Eye (tissue), 1 donor: ENCODE measurements around the gene LY6G5B.

Experiments
- DNase-seq: peaks from one replicate; pipeline ENCODE4 v3.0.0-alpha.2; 2015

Gene LY6G5B

GRCh38 chr6:31663126-31663960 lies 6.4 kb upstream of the LY6G5B start:
- no peak for DNase-seq

GRCh38 chr6:31663961-31664789 lies 5.6 kb upstream of the LY6G5B start:
- peak; percentile 27 for DNase-seq

- peak; percentile 96 for DNase-seq
These were observed 4.8 kb upstream of the LY6G5B start, which contains the start of gene GPANK1 for GRCh38 chr6:31664790-31665500. Gene GPANK1, minus strand, starts transcription at chr6:31664997. Its CDS starts 519 bp downstream, at chr6:31664478.

GRCh38 chr6:31665501-31666336 lies 4.1 kb upstream of the LY6G5B start, which contains the start of gene CSNK2B:
Gene CSNK2B, plus strand, starts transcription at chr6:31666080. Its CDS starts 752 bp downstream, at chr6:31666832.
- DNase-seq = peak; percentile 99

DNA sequence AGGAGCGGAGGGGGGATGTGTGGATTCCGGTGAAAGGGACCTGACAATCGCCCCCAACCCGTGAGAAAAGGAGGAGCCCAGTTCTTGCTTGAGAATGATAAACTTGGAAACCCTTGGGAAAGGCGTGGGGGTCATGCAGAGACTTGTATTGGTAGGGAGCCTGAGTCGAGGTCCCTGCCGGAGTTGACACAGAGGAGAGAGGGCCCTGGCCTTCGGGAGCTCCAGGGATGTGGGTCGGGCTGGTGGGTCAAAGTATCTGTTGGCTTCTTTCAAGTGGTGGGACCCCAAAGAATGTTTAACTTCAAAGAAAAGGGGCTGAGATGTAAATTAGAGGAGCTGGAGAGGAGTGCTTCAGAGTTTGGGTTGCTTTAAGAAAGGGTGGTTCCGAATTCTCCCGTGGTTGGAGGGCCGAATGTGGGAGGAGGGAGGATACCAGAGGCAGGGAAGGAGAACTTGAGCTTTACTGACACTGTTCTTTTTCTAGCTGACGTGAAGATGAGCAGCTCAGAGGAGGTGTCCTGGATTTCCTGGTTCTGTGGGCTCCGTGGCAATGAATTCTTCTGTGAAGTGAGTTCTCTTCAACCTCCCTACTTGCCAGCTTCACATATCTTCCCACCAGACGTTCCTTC lies 3.3 kb upstream of the LY6G5B start:
- no peak for DNase-seq

GRCh38 chr6:31676322-31676903 lies 6.6 kb downstream of the LY6G5B start:
- DNase-seq = no peak

DNA sequence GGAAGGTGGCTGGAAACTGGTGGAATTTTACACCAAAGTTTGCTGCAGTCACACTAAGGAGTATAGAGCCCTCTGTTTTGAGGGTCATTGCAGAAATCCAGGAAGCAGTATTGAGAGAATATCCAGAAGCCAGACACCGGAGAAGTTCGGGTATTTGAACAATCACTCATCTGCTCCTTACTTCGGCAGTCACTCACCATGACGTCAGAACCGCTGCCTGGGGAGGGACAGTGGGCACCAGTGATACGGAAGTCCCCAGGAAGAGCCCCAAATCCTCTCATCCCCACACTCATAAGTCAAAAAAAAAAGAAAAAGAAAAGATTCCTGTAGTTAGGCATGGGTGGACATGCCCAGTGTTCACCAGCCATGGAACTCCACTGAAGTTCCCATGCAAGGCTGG lies 7.1 kb downstream of the LY6G5B start:
- no peak for DNase-seq

- DNase-seq = no peak
These were observed 8.2 kb downstream of the LY6G5B start for GRCh38 chr6:31677955-31678354.

DNA sequence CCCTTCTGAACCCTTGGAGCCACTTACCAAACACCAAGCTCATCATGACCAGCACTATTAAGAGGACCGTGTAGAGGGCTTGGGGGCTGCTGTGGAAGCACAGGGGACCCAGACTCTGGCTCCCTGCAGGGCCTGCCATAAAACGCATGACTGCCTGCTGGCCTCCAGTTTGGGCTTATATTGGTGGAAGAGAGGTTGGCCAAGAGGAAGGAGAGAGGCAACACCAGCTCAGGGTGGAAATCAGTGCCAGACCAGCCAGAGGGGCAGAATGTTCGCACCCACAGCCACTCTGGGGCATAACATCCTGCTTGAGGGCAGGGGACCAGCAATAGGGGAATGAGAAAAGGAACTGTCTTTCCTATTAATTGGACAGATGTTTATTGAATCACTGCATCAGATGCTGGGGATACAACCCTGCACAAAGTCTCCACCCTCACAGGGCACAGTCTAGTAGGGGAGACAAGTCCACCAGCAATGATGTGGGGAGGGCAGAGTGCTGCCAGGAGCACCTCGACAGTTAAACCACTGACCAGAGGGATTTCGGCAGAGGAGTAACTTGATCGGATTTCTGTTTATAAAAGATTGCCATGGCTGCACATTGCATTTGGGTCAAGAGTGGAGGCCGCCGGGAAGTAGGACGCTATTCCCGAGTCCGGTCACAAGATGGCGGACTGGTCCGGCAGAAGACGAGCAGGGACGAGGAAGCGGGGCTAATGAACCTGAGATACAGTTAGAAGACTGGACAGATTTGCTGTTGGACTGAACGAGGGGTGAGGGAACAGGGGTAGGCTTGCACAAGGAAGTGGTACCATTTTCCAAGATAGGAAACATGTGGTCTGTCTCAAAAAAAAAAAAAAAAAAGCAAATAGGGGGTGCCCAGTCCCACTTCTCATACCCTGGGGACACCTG lies 10.7 kb downstream of the LY6G5B start, which contains the start of gene LY6G5C:
LY6G5C (minus strand) TSS at position 842 of the 909 bp plus-strand sequence; CDS start at position 148, 694 bp downstream.
- DNase-seq = peak; percentile 91

DNA sequence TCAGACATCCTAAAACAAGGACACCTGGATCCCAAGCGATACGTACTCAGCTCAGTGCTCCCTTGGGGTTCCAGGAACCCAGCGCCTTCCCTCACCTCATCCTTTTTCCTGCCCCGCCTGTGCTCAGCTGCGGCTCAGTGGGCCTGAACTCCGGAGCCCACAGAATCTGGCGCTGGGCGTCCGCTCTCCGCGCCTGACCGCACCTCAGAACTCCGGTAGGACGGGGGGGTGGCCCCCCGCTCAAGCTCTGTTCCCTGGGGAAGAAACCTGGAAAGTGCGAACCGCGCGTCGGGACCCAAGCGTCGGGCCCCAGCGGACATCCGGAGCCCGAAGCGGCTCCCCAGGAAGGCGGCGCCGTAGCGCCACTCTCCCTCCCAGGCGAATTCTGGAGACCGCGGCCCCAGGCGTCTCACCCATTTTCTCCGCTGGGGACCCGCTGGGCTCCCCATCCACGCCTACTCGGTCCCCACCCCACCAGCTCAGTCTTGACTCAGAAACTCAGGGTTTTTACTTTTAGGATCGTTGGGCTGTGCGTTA lies 11.4 kb downstream of the LY6G5B start:
- DNase-seq = no peak

- no peak for DNase-seq
These were observed 13.8 kb downstream of the LY6G5B start for GRCh38 chr6:31683591-31683990.

DNA sequence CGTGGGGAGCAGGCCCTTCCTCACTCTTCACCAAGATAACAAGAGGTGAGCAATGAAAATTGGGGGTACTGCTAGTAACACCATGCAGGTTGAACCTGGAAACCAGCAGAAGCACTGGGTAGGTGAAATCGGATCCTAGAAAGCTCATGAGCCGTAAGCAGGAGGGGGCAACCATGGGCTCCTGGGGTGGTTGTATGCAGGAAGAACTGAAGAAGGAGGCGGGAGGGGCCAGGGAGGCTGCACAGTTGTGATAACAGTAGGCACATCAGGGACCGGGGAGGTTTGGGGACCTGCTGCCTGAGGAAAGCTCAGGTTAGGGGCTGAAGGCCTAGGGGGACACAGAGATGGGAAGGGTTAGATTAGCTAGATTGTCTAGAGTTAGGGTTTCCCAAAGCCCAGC lies 16.7 kb downstream of the LY6G5B start:
- DNase-seq = no peak

- DNase-seq = no peak
These were observed 17.5 kb downstream of the LY6G5B start for GRCh38 chr6:31687321-31687720.

GRCh38 chr6:31687860-31688693 lies 18.3 kb downstream of the LY6G5B start:
- DNase-seq = no peak

DNA sequence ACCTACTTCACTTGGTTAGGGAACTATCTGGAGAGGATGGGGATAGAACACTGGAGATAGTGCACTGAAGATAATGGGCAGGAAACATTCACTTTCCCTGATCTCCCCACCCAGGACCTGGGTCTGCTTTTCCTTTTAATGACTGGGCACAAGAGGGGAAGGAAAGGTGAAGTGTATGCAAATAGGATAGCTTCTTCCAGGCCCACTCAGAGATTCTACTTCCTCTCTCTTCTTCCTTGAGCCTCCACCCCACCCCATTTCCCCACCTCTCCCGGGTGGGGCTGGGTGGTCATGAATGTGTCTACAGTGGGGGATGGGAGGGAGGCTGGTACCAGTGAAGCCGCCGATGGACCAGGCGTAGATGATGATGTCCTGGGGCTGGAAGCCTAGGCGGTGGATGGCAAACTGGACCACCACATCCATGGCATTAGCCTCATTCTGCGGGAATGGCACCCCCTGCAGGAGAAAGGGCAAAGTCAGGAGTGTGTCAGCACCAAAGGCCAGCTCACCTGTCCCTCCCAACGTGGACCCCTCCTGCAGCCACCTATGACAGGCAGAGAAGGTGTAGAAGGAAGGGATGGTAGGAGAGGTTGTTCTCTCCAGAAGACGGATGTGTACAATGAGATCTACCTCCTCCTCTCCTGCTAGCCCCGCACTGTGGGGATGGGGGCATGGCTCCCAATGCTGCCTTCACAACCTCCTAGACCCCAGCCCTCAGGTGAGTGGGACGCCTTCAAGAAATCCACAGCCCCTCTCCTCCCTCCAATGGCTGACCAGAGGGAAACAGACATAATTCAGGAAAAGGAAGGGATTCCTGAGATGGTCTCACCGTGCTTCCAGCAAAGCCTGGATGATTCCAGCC lies 19.7 kb downstream of the LY6G5B start:
- no peak for DNase-seq

DNA sequence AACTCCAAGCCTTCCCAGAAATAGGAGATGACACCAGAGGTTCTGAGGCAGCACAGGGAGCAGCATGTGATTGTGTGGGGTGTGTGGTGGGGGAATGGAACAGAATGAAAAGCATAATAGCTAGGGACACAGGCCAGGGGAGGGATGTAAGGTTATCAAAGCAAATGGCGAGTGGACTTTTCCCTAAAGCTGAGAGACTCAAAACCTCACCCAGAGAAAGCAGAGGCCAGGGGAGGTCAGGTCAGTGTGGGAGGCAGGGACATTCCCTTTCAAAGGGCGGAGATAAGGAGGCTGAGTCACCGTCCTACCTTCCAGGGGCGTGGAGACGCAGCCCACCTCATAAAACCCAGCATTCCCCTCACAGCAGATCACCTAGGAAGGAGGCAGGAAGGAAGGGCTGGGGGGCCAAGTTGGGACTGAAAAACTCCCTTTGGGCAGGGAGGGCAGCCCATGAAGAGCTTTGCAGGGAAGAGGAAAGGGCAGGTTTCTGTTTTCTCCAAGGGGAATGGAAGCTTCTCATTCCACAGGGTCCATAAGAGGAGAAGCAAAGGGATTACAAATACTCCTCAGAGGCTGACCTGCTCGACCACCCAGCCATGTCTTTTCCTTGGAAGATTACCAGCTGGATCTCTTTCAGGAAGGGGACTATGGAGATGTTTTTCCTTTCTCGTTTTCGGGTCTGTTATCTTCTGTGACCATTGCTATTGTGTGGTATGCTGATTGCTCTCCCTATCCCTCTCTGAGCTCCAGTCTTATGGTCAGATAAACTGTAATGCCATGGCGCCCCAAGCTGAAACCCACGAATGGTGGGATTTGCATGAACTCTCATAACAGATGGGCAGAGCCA lies 20.7 kb downstream of the LY6G5B start:
- DNase-seq = no peak

GRCh38 chr6:31691078-31691463 lies 21.3 kb downstream of the LY6G5B start:
- DNase-seq = no peak
